Measurements from ENCODE around the gene SH3BP4.

Gene SH3BP4

GRCh38 chr2:234952270-234953115 lies 676 bp downstream of the SH3BP4 start:
- no peak for TF ChIP-seq GATA2 (IDR thresholded peaks at IDR 0.05; ENCODE audit: low read depth, low read length)
- no peak for TF ChIP-seq GATA3 (IDR thresholded peaks at IDR 0.05; ENCODE audit: low read depth, low read length)

- TF ChIP-seq GATA3 (IDR thresholded peaks at IDR 0.05; ENCODE audit: low read depth, low read length), result no peak
- TF ChIP-seq GATA2 (IDR thresholded peaks at IDR 0.05; ENCODE audit: low read depth, low read length), result no peak
Measured at GRCh38 chr2:234953116-234954031, 1.6 kb downstream of the SH3BP4 start.

GRCh38 chr2:234954551-234954992 lies 2.8 kb downstream of the SH3BP4 start:
- TF ChIP-seq GATA3 (IDR thresholded peaks at IDR 0.05; ENCODE audit: low read depth, low read length) (no peak), GATA2 (IDR thresholded peaks at IDR 0.05; ENCODE audit: low read depth, low read length) (no peak)

- TF ChIP-seq GATA3 (IDR thresholded peaks at IDR 0.05; ENCODE audit: low read depth, low read length) (no peak), GATA2 (IDR thresholded peaks at IDR 0.05; ENCODE audit: low read depth, low read length) (no peak)
Measured at GRCh38 chr2:234955091-234955591, 3.3 kb downstream of the SH3BP4 start.

GRCh38 chr2:234955971-234956509 lies 4.2 kb downstream of the SH3BP4 start:
- TF ChIP-seq GATA2 (IDR thresholded peaks at IDR 0.05; ENCODE audit: low read depth, low read length) (no peak), GATA3 (IDR thresholded peaks at IDR 0.05; ENCODE audit: low read depth, low read length) (no peak)

GRCh38 chr2:234957834-234958135 lies 6.0 kb downstream of the SH3BP4 start:
- TF ChIP-seq GATA2 (IDR thresholded peaks at IDR 0.05; ENCODE audit: low read depth, low read length) (no peak), GATA3 (IDR thresholded peaks at IDR 0.05; ENCODE audit: low read depth, low read length) (no peak)

- TF ChIP-seq GATA2 (IDR thresholded peaks at IDR 0.05; ENCODE audit: low read depth, low read length), result no peak
- no peak for TF ChIP-seq GATA3 (IDR thresholded peaks at IDR 0.05; ENCODE audit: low read depth, low read length)
Measured at GRCh38 chr2:234958311-234958710, 6.5 kb downstream of the SH3BP4 start.

GRCh38 chr2:234958746-234959395 lies 7.1 kb downstream of the SH3BP4 start:
- TF ChIP-seq GATA2 (IDR thresholded peaks at IDR 0.05; ENCODE audit: low read depth, low read length) (no peak), GATA3 (IDR thresholded peaks at IDR 0.05; ENCODE audit: low read depth, low read length) (no peak)

GRCh38 chr2:234960175-234961088 lies 8.6 kb downstream of the SH3BP4 start:
- TF ChIP-seq GATA3 (IDR thresholded peaks at IDR 0.05; ENCODE audit: low read depth, low read length) (no peak), GATA2 (IDR thresholded peaks at IDR 0.05; ENCODE audit: low read depth, low read length) (no peak)

- TF ChIP-seq GATA3 (IDR thresholded peaks at IDR 0.05; ENCODE audit: low read depth, low read length) (no peak), GATA2 (IDR thresholded peaks at IDR 0.05; ENCODE audit: low read depth, low read length) (no peak)
Measured at GRCh38 chr2:234961784-234962183, 10.0 kb downstream of the SH3BP4 start.

GRCh38 chr2:234963773-234964615 lies 12.2 kb downstream of the SH3BP4 start:
- no peak for TF ChIP-seq GATA3 (IDR thresholded peaks at IDR 0.05; ENCODE audit: low read depth, low read length)
- TF ChIP-seq GATA2 (IDR thresholded peaks at IDR 0.05; ENCODE audit: low read depth, low read length), result no peak

Data from SH-SY5Y (cell line).